Endothelial cell (in vitro differentiated cells): ENCODE data around the gene CRLF1. TPM values are rescaled to one million over a fixed set of nuclear protein-coding genes. Genes with fewer than 3 reads are reported as not detected.

Experiments used
- DNase-seq: peaks from one replicate; pipeline ENCODE4 v3.0.0; 2021; ENCODE audit warnings: low spot score
- H3K27ac Mint-ChIP-seq: one replicate; pipeline ENCODE4 v1.8.0; 2021; ENCODE audit warnings: mixed read lengths, inconsistent platforms; ENCODE audit not compliant: unreplicated experiment
- H3K27me3 Mint-ChIP-seq: one replicate; pipeline ENCODE4 v1.8.0; 2021; ENCODE audit warnings: mild to moderate bottlenecking, moderate library complexity, mixed read lengths, inconsistent platforms; ENCODE audit not compliant: unreplicated experiment
- H3K36me3 Mint-ChIP-seq: one replicate; pipeline ENCODE4 v1.8.0; 2021; ENCODE audit warnings: mild to moderate bottlenecking, low read depth, mixed read lengths, inconsistent platforms; ENCODE audit not compliant: unreplicated experiment
- H3K4me1 Mint-ChIP-seq: one replicate; pipeline ENCODE4 v1.8.0; 2021; ENCODE audit warnings: mild to moderate bottlenecking, mixed read lengths, inconsistent platforms; ENCODE audit not compliant: unreplicated experiment
- H3K4me3 Mint-ChIP-seq: one replicate; pipeline ENCODE4 v1.8.0; 2021; ENCODE audit warnings: mild to moderate bottlenecking, mixed read lengths, inconsistent platforms; ENCODE audit not compliant: unreplicated experiment
- H3K9me3 Mint-ChIP-seq: one replicate; pipeline ENCODE4 v1.8.0; 2021; ENCODE audit warnings: mixed read lengths, inconsistent platforms; ENCODE audit not compliant: unreplicated experiment
- total RNA-seq: library from RNA; stranded (reverse); fragmentation: NEBNext Ultra II Directional; extraction: Animal tissue kit (Norgen Biotek cat#: 25700); gene quantifications from one replicate; pipeline ENCODE4 v1.2.1, GENCODE V29; 2021; ENCODE audit not compliant: unreplicated experiment
- TF ChIP-seq, protein P1 (sequence below): fragments of 200-600 bp; sonication (generic); IDR thresholded peaks from one replicate; pipeline ENCODE4 v1.5.0; 2021; ENCODE audit warnings: antibody characterized with exemption; ENCODE audit not compliant: unreplicated experiment

The CRLF1 gene
- total RNA-seq, 1 donor from 2014 or later: 0.74 TPM

GRCh38 chr19:18587962-18588610, 18.5 kb downstream of the CRLF1 start:
- peak overlapping the region; percentile 91 for H3K4me3 Mint-ChIP-seq
- H3K27ac Mint-ChIP-seq: peak overlapping the region; percentile 86
- TF ChIP-seq, protein P1, sequence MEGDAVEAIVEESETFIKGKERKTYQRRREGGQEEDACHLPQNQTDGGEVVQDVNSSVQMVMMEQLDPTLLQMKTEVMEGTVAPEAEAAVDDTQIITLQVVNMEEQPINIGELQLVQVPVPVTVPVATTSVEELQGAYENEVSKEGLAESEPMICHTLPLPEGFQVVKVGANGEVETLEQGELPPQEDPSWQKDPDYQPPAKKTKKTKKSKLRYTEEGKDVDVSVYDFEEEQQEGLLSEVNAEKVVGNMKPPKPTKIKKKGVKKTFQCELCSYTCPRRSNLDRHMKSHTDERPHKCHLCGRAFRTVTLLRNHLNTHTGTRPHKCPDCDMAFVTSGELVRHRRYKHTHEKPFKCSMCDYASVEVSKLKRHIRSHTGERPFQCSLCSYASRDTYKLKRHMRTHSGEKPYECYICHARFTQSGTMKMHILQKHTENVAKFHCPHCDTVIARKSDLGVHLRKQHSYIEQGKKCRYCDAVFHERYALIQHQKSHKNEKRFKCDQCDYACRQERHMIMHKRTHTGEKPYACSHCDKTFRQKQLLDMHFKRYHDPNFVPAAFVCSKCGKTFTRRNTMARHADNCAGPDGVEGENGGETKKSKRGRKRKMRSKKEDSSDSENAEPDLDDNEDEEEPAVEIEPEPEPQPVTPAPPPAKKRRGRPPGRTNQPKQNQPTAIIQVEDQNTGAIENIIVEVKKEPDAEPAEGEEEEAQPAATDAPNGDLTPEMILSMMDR: no peak
- peaks cover 38% of the 10 kb centered on the region for H3K4me1 Mint-ChIP-seq
- DNase-seq: no peak
- H3K27me3 Mint-ChIP-seq: peaks cover 18% of the 10 kb centered on the region
- H3K36me3 Mint-ChIP-seq: peaks cover 12% of the 10 kb centered on the region
- H3K9me3 Mint-ChIP-seq: no peaks in the 10 kb centered on the region

GRCh38 chr19:18587561-18587960, 19.0 kb downstream of the CRLF1 start:
- peaks cover 12% of the 10 kb centered on the region for H3K36me3 Mint-ChIP-seq

GRCh38 chr19:18586306-18586705, 20.3 kb downstream of the CRLF1 start:
- Mint-ChIP-seq H3K4me3 (no peak overlapping the region), H3K36me3 (peaks cover 12% of the 10 kb centered on the region), H3K27ac (peak overlapping the region; percentile 84), H3K9me3 (no peaks in the 10 kb centered on the region), H3K27me3 (peaks cover 13% of the 10 kb centered on the region), H3K4me1 (peaks cover 38% of the 10 kb centered on the region)
- no peak for DNase-seq
- TF ChIP-seq, protein P1: no peak

More at GRCh38 chr19:18587561-18587960, 19.0 kb downstream of the CRLF1 start:
- peak overlapping the region; percentile 86 for H3K27ac Mint-ChIP-seq
- H3K9me3 Mint-ChIP-seq: no peaks in the 10 kb centered on the region
- H3K4me3 Mint-ChIP-seq: peak overlapping the region; percentile 91
- DNase-seq: no peak
- peaks cover 14% of the 10 kb centered on the region for H3K27me3 Mint-ChIP-seq
- H3K4me1 Mint-ChIP-seq: peaks cover 38% of the 10 kb centered on the region
- TF ChIP-seq, protein P1: no peak

GRCh38 chr19:18580311-18580710, 26.3 kb downstream of the CRLF1 start:
- TF ChIP-seq, protein P1: no peak

GRCh38 chr19:18577365-18577914, 29.2 kb downstream of the CRLF1 start:
- DNase-seq: no peak
- Mint-ChIP-seq H3K27me3 (peaks cover 4% of the 10 kb centered on the region), H3K27ac (no peak overlapping the region), H3K4me1 (peaks cover 8% of the 10 kb centered on the region), H3K9me3 (no peaks in the 10 kb centered on the region), H3K36me3 (peaks cover 18% of the 10 kb centered on the region), H3K4me3 (no peak overlapping the region)
- TF ChIP-seq, protein P1: no peak

More at GRCh38 chr19:18580311-18580710, 26.3 kb downstream of the CRLF1 start:
- Mint-ChIP-seq H3K9me3 (no peaks in the 10 kb centered on the region), H3K4me3 (no peak overlapping the region), H3K4me1 (peaks cover 8% of the 10 kb centered on the region), H3K27me3 (peaks cover 1% of the 10 kb centered on the region), H3K36me3 (peaks cover under 1% of the 10 kb centered on the region), H3K27ac (no peak overlapping the region)
- no peak for DNase-seq
